Medulla oblongata (tissue), 1 donor: ENCODE measurements around the gene MBTPS1.
"Not testable (repeated sequence)": the region's sequence is repeated elsewhere in the genome, so short reads cannot be mapped to it uniquely, and the experiment has no call there.

Experiments used
- DNase-seq: peaks from one replicate; pipeline ENCODE4 v3.0.0-alpha.2; 2015; ENCODE audit errors: extremely low spot score

MBTPS1 gene

GRCh38 chr16:84137287-84137686 is 20.5 kb upstream of the MBTPS1 start:
- no peak for DNase-seq

- no peak for DNase-seq
These were observed 19.8 kb upstream of the MBTPS1 start for GRCh38 chr16:84136331-84137125.

- no peak for DNase-seq
These were observed 16.0 kb upstream of the MBTPS1 start for GRCh38 chr16:84132527-84133285.

GRCh38 chr16:84131117-84131516 is 14.4 kb upstream of the MBTPS1 start:
- DNase-seq: no peak

GRCh38 chr16:84124257-84125073 is 7.7 kb upstream of the MBTPS1 start:
- no peak for DNase-seq

- no peak for DNase-seq
These were observed 4.3 kb upstream of the MBTPS1 start for GRCh38 chr16:84121007-84121406.

GRCh38 chr16:84120023-84120422 is 3.3 kb upstream of the MBTPS1 start:
- DNase-seq: no peak

- DNase-seq: no peak
These were observed 2.6 kb upstream of the MBTPS1 start for GRCh38 chr16:84119368-84119767.

GRCh38 chr16:84118315-84118714 is 1.6 kb upstream of the MBTPS1 start:
- not testable (repeated sequence) for DNase-seq

GRCh38 chr16:84117494-84117843 is 727 bp upstream of the MBTPS1 start:
- DNase-seq: peak; percentile 55

GRCh38 chr16:84115919-84116719 is 623 bp downstream of the MBTPS1 start:
- peak; percentile 35 for DNase-seq

- DNase-seq: not testable (repeated sequence)
These were observed 4.8 kb downstream of the MBTPS1 start for GRCh38 chr16:84111949-84112348.

GRCh38 chr16:84111525-84111924 is 5.2 kb downstream of the MBTPS1 start:
- no peak for DNase-seq

- DNase-seq: no peak
These were observed 6.2 kb downstream of the MBTPS1 start for GRCh38 chr16:84110527-84110926.

- DNase-seq: no peak
These were observed 7.0 kb downstream of the MBTPS1 start for GRCh38 chr16:84109598-84110335.

- DNase-seq: no peak
These were observed 8.8 kb downstream of the MBTPS1 start for GRCh38 chr16:84107921-84108320.

GRCh38 chr16:84105948-84106740 is 10.6 kb downstream of the MBTPS1 start:
- DNase-seq: no peak

GRCh38 chr16:84105301-84105815 is 11.4 kb downstream of the MBTPS1 start:
- DNase-seq: no peak

GRCh38 chr16:84104231-84104630 is 12.5 kb downstream of the MBTPS1 start:
- no peak for DNase-seq

- DNase-seq: no peak
These were observed 13.1 kb downstream of the MBTPS1 start for GRCh38 chr16:84103678-84104077.
